Loucy (cell line): ENCODE measurements around the gene C9orf78.
"Not testable (repeated sequence)": the region's sequence is repeated elsewhere in the genome, so short reads cannot be mapped to it uniquely, and the experiment has no call there.

Source experiments
- H2AFZ ChIP-seq: fragments of 200-600 bp; sonication (generic); 2 replicates; pipeline ENCODE4 v1.6.0; 2016; ENCODE audit warnings: antibody characterized with exemption, mild to moderate bottlenecking, low read length, moderate library complexity
- H3F3A ChIP-seq: fragments of 200-600 bp; 2 replicates; pipeline ENCODE4 v1.6.0; 2016; ENCODE audit warnings: antibody characterized with exemption, low read depth, mild to moderate bottlenecking
- H3K27me3 ChIP-seq: fragments of 200-600 bp; sonication (generic); 2 replicates; pipeline ENCODE4 v1.6.1; 2014; ENCODE audit warnings: low read length, mild to moderate bottlenecking; ENCODE audit not compliant: insufficient read depth, poor library complexity, severe bottlenecking
- H3K36me3 ChIP-seq: fragments of 200-600 bp; sonication (generic); 2 replicates; pipeline ENCODE4 v1.6.1; 2016; ENCODE audit warnings: low read length; ENCODE audit not compliant: insufficient read depth
- H3K4me1 ChIP-seq: fragments of 200-600 bp; sonication (generic); 2 replicates; pipeline ENCODE4 v1.5.1; 2014; ENCODE audit warnings: low read length, mild to moderate bottlenecking; ENCODE audit not compliant: insufficient read depth, poor library complexity, severe bottlenecking
- H3K4me2 ChIP-seq: fragments of 200-600 bp; sonication (generic); 2 replicates; pipeline ENCODE4 v1.6.0; 2014; ENCODE audit warnings: antibody characterized with exemption, low read length, low read depth, mild to moderate bottlenecking; ENCODE audit not compliant: poor library complexity, severe bottlenecking
- H3K4me3 ChIP-seq: fragments of 200-600 bp; sonication (generic); 2 replicates; pipeline ENCODE4 v1.5.1; 2014; ENCODE audit warnings: low read length, mild to moderate bottlenecking, mixed read lengths; ENCODE audit not compliant: poor library complexity, severe bottlenecking
- H3K79me2 ChIP-seq: fragments of 200-600 bp; sonication (generic); 2 replicates; pipeline ENCODE4 v1.6.1; 2014; ENCODE audit warnings: low read length; ENCODE audit not compliant: insufficient read depth
- H3K9ac ChIP-seq: fragments of 200-600 bp; sonication (generic); 2 replicates; pipeline ENCODE4 v1.6.0; 2014; ENCODE audit warnings: mild to moderate bottlenecking, low read depth, low read length, moderate library complexity; ENCODE audit not compliant: poor library complexity, severe bottlenecking
- H3K9me2 ChIP-seq: fragments of 200-600 bp; sonication (generic); replicated peaks from 2 replicates; pipeline ENCODE4 v1.6.1; 2016; ENCODE audit warnings: low read depth, low read length, mixed read lengths
- H3K9me3 ChIP-seq: fragments of 200-600 bp; sonication (generic); 2 replicates; pipeline ENCODE4 v1.6.1; 2014; ENCODE audit warnings: mild to moderate bottlenecking, antibody characterized with exemption, low read length, low read depth; ENCODE audit not compliant: insufficient read depth
- H4K20me1 ChIP-seq: fragments of 200-600 bp; sonication (generic); 2 replicates; pipeline ENCODE4 v1.6.0; 2014; ENCODE audit warnings: antibody characterized with exemption, low read length, mild to moderate bottlenecking; ENCODE audit not compliant: insufficient read depth, poor library complexity, severe bottlenecking
- CTCF ChIP-seq: fragments of 200-600 bp; sonication (generic); conservative IDR thresholded peaks from 2 replicates; pipeline ENCODE4 v1.5.1; 2014; ENCODE audit warnings: mild to moderate bottlenecking, antibody characterized with exemption, low read length
- EZH2phosphoT487 ChIP-seq: fragments of 200-600 bp; IDR thresholded peaks from 2 replicates; pipeline ENCODE4 v1.6.1; 2018; ENCODE audit warnings: antibody characterized with exemption, mild to moderate bottlenecking, moderate library complexity, borderline replicate concordance

Gene C9orf78

GRCh38 chr9:129786481-129786880 is 48.6 kb downstream of the C9orf78 start:
- no peaks in the 10 kb centered on the region for H3K9me3 ChIP-seq
- H2AFZ ChIP-seq = no peak overlapping the region
- no peak overlapping the region for H3K4me3 ChIP-seq
- H3K4me2 ChIP-seq = no peak overlapping the region
- H3F3A ChIP-seq = no peaks in the 10 kb centered on the region
- no peaks in the 10 kb centered on the region for H3K79me2 ChIP-seq
- no peaks in the 10 kb centered on the region for H3K9me2 ChIP-seq
- H3K4me1 ChIP-seq = peaks cover 4% of the 10 kb centered on the region
- H3K27me3 ChIP-seq = no peaks in the 10 kb centered on the region
- no peaks in the 10 kb centered on the region for H3K36me3 ChIP-seq
- no peaks in the 10 kb centered on the region for H4K20me1 ChIP-seq
- no peak for TF ChIP-seq CTCF
- no peak for TF ChIP-seq EZH2phosphoT487
- no peak overlapping the region for H3K9ac ChIP-seq

GRCh38 chr9:129785866-129786265 is 49.2 kb downstream of the C9orf78 start:
- Histone ChIP-seq H3K9me2 (no peaks in the 10 kb centered on the region), H3K36me3 (no peaks in the 10 kb centered on the region), H3K4me3 (no peak overlapping the region), H3K79me2 (no peaks in the 10 kb centered on the region), H3K4me1 (peaks cover 4% of the 10 kb centered on the region), H4K20me1 (no peaks in the 10 kb centered on the region), H3K9me3 (no peaks in the 10 kb centered on the region), H3K9ac (no peak overlapping the region), H3F3A (no peaks in the 10 kb centered on the region), H2AFZ (no peak overlapping the region), H3K27me3 (no peaks in the 10 kb centered on the region), H3K4me2 (no peak overlapping the region)
- no peak for TF ChIP-seq EZH2phosphoT487
- TF ChIP-seq CTCF = no peak

- not testable (repeated sequence) for H2AFZ ChIP-seq, H3K9ac ChIP-seq
Observed at GRCh38 chr9:129784970-129785369, 50.1 kb downstream of the C9orf78 start.

GRCh38 chr9:129783516-129784361 is 51.3 kb downstream of the C9orf78 start:
- Histone ChIP-seq H3K9ac (no peak overlapping the region), H3K36me3 (no peaks in the 10 kb centered on the region), H3F3A (no peaks in the 10 kb centered on the region), H4K20me1 (no peaks in the 10 kb centered on the region), H3K9me3 (no peaks in the 10 kb centered on the region), H3K4me1 (no peaks in the 10 kb centered on the region), H3K79me2 (no peaks in the 10 kb centered on the region), H2AFZ (no peak overlapping the region), H3K4me3 (no peak overlapping the region), H3K27me3 (no peaks in the 10 kb centered on the region), H3K4me2 (no peak overlapping the region), H3K9me2 (no peaks in the 10 kb centered on the region)
- no peak for TF ChIP-seq EZH2phosphoT487
- TF ChIP-seq CTCF = peak; percentile 68

More at GRCh38 chr9:129784970-129785369, 50.1 kb downstream of the C9orf78 start:
- H3K9me3 ChIP-seq, H3K4me2 ChIP-seq, H3K4me1 ChIP-seq, H3K4me3 ChIP-seq, H3F3A ChIP-seq, H3K9me2 ChIP-seq, H4K20me1 ChIP-seq, H3K79me2 ChIP-seq, H3K27me3 ChIP-seq, H3K36me3 ChIP-seq: not testable (repeated sequence)
